OCI-LY1 (cell line): ENCODE data around the gene UBA6.

Experiments used
- EZH2 ChIP-seq: fragments of 200-600 bp; sonication (generic), shearing (Covaris generic); IDR thresholded peaks from 2 replicates; pipeline ENCODE4 v1.8.0; 2017; ENCODE audit warnings: borderline replicate concordance, mixed run types, mild to moderate bottlenecking, antibody characterized with exemption, low read length, moderate library complexity, mixed read lengths
- TF ChIP-seq, protein P1 (sequence below): fragments of 200-600 bp; sonication (generic), shearing (Covaris generic); IDR thresholded peaks from 2 replicates; pipeline ENCODE4 v1.5.1; 2017; ENCODE audit warnings: mild to moderate bottlenecking, antibody characterized with exemption, low read length, moderate library complexity, mixed read lengths

DNA sequence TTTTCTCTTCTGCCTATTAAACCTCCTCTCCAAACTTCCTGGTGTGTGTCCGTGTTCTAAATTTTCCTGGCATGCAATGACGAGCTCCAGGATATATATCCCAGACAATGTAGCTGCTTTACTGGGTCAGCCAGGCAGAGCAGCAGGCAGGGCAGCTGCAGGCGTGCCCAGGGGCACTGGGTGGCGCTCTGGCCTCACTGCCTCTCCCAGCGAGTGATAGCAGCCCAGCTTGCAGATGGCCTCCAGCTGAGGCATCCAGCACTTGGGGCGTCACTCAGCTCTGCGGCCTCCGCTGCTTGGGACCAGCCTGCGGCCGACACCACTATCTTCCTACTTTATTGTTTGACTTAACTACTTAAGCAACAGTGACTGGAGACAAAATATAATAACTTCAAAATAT is 23.0 kb upstream of the UBA6 start:
- TF ChIP-seq, protein P1, sequence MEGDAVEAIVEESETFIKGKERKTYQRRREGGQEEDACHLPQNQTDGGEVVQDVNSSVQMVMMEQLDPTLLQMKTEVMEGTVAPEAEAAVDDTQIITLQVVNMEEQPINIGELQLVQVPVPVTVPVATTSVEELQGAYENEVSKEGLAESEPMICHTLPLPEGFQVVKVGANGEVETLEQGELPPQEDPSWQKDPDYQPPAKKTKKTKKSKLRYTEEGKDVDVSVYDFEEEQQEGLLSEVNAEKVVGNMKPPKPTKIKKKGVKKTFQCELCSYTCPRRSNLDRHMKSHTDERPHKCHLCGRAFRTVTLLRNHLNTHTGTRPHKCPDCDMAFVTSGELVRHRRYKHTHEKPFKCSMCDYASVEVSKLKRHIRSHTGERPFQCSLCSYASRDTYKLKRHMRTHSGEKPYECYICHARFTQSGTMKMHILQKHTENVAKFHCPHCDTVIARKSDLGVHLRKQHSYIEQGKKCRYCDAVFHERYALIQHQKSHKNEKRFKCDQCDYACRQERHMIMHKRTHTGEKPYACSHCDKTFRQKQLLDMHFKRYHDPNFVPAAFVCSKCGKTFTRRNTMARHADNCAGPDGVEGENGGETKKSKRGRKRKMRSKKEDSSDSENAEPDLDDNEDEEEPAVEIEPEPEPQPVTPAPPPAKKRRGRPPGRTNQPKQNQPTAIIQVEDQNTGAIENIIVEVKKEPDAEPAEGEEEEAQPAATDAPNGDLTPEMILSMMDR = peak; percentile 27; the same call in 1 of the 2 replicates
- TF ChIP-seq EZH2 = no peak
